Colonic mucosa (tissue), 4 donors: Measurements from ENCODE around the gene LAIR2. TPM values are rescaled to one million over a fixed set of nuclear protein-coding genes. Genes with fewer than 3 reads are reported as not detected.
"Not testable (repeated sequence)": the region's sequence is repeated elsewhere in the genome, so short reads cannot be mapped to it uniquely, and the experiment has no call there.

ENCODE experiments used
- DNase-seq: peaks from one replicate; pipeline ENCODE4 v3.0.0-alpha.2; 2020
- H3K27ac ChIP-seq: fragments of 200-600 bp; one replicate; pipeline ENCODE4 v1.8.0; 2021
- H3K27me3 ChIP-seq: fragments of 200-600 bp; one replicate; pipeline ENCODE4 v1.8.0; 2021
- H3K36me3 ChIP-seq: fragments of 200-600 bp; one replicate; pipeline ENCODE4 v1.8.0; 2021
- H3K4me1 ChIP-seq: fragments of 200-600 bp; one replicate; pipeline ENCODE4 v1.8.0; 2021; ENCODE audit warnings: mild to moderate bottlenecking
- H3K4me3 ChIP-seq: fragments of 200-600 bp; one replicate; pipeline ENCODE4 v1.8.0; 2021
- H3K9ac ChIP-seq, 2 donors: one replicate each; pipeline ENCODE4 v1.7.0; 2013; ENCODE audit warnings: control low read depth in 2 of 2, low read depth in 2 of 2, low read length in 2 of 2
- H3K9me3 ChIP-seq: fragments of 200-600 bp; one replicate; pipeline ENCODE4 v1.8.0; 2021
- intact Hi-C: fragments of 100-400 bp; cut with DNase I; formaldehyde crosslinking; loops from one replicate; pipeline ENCODE4 v1.14.1; 2022
- total RNA-seq, 2 donors: library from RNA; stranded (reverse); fragmentation: NEBNext Ultra II Directional in 1 of 2; extraction: Animal tissue kit (Norgen Biotek cat#: 25700) in 1 of 2; gene quantifications; one replicate each; pipeline ENCODE4 v1.2.1, GENCODE V29; 2021
- TF ChIP-seq, protein P1 (sequence below): fragments of 200-600 bp; IDR thresholded peaks from one replicate; pipeline ENCODE4 v1.8.0; 2022; ENCODE audit warnings: antibody characterized with exemption, mild to moderate bottlenecking
- donor health status: healthy.
- donor health status: DM: no; HTN: no; CAD: no.
- donor health status: DM: no; HTN: no; CAD: no.

The LAIR2 gene
- total RNA-seq, 2 donors from 2014 or later, result 0.37 TPM; not detected in 1

DNA sequence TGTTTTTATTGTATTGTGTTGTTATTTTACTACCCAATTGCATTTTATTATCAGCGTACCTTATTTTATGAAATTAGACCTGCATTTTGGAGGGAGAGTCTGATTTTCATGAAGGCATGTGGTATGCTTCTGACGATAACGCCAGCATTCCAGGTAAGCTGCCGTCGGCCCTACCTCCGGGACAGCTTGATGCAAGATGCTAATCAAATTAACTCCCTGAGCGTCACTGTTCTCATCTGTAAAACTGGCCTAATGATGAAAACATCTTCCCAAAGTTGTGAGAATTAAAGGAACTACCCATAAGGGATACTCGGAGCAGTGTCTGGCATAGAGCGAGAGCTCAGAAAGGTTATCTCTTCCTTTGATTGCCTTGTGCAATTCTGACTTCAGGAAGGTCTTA is 12.9 kb upstream of the LAIR2 start:
- H3K9me3 ChIP-seq, result no peaks in the 10 kb centered on the region
- no peak overlapping the region for H3K27ac ChIP-seq
- no peak for DNase-seq
- H3K4me3 ChIP-seq, result no peak overlapping the region
- TF ChIP-seq, protein P1, sequence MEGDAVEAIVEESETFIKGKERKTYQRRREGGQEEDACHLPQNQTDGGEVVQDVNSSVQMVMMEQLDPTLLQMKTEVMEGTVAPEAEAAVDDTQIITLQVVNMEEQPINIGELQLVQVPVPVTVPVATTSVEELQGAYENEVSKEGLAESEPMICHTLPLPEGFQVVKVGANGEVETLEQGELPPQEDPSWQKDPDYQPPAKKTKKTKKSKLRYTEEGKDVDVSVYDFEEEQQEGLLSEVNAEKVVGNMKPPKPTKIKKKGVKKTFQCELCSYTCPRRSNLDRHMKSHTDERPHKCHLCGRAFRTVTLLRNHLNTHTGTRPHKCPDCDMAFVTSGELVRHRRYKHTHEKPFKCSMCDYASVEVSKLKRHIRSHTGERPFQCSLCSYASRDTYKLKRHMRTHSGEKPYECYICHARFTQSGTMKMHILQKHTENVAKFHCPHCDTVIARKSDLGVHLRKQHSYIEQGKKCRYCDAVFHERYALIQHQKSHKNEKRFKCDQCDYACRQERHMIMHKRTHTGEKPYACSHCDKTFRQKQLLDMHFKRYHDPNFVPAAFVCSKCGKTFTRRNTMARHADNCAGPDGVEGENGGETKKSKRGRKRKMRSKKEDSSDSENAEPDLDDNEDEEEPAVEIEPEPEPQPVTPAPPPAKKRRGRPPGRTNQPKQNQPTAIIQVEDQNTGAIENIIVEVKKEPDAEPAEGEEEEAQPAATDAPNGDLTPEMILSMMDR, result no peak
- intact Hi-C loops, result no loop called here
- H3K9ac ChIP-seq, result no peak overlapping the region
- H3K4me1 ChIP-seq, result no peaks in the 10 kb centered on the region
- no peaks in the 10 kb centered on the region for H3K27me3 ChIP-seq
- no peaks in the 10 kb centered on the region for H3K36me3 ChIP-seq

- Histone ChIP-seq H3K36me3 (no peaks in the 10 kb centered on the region), H3K4me3 (no peak overlapping the region), H3K9me3 (no peaks in the 10 kb centered on the region), H3K9ac (no peak overlapping the region), H3K27ac (no peak overlapping the region), H3K4me1 (no peaks in the 10 kb centered on the region), H3K27me3 (no peaks in the 10 kb centered on the region)
- TF ChIP-seq, protein P1, result no peak
- no peak for DNase-seq
- intact Hi-C loops, result no loop called here
These were observed 10.1 kb upstream of the LAIR2 start for GRCh38 chr19:54492568-54492967.

GRCh38 chr19:54493056-54493455 is 9.6 kb upstream of the LAIR2 start:
- intact Hi-C loops, result not testable (repeated sequence)

GRCh38 chr19:54493967-54494585 is 8.6 kb upstream of the LAIR2 start:
- Histone ChIP-seq H3K4me3 (no peak overlapping the region), H3K9ac (no peak overlapping the region), H3K4me1 (no peaks in the 10 kb centered on the region), H3K9me3 (no peaks in the 10 kb centered on the region), H3K27ac (no peak overlapping the region), H3K36me3 (no peaks in the 10 kb centered on the region), H3K27me3 (peaks cover 2% of the 10 kb centered on the region)
- DNase-seq, result no peak
- TF ChIP-seq, protein P1, result no peak
- intact Hi-C loops, result no loop called here

More at GRCh38 chr19:54493056-54493455, 9.6 kb upstream of the LAIR2 start:
- not testable (repeated sequence) for H3K9ac ChIP-seq, H3K9me3 ChIP-seq, DNase-seq, H3K27ac ChIP-seq, H3K4me1 ChIP-seq, H3K4me3 ChIP-seq, H3K36me3 ChIP-seq, H3K27me3 ChIP-seq

GRCh38 chr19:54495284-54495683 is 7.3 kb upstream of the LAIR2 start:
- H3K4me1 ChIP-seq, H3K27me3 ChIP-seq, intact Hi-C loops, H3K36me3 ChIP-seq, DNase-seq, H3K27ac ChIP-seq, H3K9ac ChIP-seq, H3K4me3 ChIP-seq, H3K9me3 ChIP-seq: not testable (repeated sequence)

DNA sequence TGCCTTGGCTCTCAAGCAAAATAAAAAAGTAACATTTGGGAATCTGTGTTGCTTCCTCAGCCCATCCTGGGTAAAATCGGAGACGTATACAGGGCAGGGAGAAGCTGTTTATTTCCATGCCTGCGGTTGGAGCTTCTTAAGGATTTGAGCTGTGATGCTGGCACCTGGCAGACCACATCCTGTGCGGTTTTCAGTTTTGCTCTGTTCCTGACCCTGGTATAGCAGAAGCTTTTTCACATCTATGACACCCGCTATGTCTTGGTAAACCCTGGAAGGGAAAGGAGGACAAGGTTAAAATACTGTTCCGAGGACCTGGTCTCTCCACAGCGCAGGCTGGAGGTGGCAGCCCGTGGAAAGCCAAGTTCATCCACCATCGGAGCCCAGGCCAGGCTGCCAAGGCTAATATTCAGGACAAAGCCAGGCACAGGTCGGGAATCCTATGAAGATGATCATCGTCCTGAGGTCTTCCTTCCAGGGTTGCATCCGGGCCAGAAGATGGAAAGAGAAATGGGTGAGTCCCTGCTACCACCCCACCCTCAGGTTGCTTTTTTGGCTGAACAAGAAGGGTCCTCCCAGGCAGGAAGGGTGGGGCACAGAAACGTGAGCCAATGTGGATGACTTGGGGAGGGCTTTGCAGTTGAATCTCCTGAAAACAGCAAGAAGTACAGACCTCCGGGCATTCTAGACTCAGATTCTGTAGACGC is 4.7 kb upstream of the LAIR2 start:
- DNase-seq, H3K36me3 ChIP-seq, H3K27me3 ChIP-seq, H3K9ac ChIP-seq, H3K4me3 ChIP-seq, H3K27ac ChIP-seq, intact Hi-C loops, H3K9me3 ChIP-seq, H3K4me1 ChIP-seq: not testable (repeated sequence)

DNA sequence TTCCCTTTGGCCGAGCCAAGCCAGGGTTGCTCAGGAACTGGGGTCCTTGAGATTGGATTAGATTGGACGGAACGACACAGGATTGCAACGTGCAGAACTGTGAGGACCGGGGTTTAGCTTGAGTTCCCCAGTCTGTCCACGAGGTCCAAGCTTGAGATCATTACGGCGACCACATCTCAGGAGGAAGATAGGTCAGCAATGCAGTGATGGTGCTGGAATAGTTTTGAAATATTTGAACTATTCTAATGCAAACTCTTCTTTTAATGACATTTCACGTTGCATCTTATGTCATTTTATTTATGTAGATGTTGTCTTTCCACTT is 4.2 kb upstream of the LAIR2 start:
- H3K4me1 ChIP-seq, H3K36me3 ChIP-seq, H3K9me3 ChIP-seq, H3K4me3 ChIP-seq, H3K9ac ChIP-seq, H3K27ac ChIP-seq, intact Hi-C loops, H3K27me3 ChIP-seq, DNase-seq: not testable (repeated sequence)

DNA sequence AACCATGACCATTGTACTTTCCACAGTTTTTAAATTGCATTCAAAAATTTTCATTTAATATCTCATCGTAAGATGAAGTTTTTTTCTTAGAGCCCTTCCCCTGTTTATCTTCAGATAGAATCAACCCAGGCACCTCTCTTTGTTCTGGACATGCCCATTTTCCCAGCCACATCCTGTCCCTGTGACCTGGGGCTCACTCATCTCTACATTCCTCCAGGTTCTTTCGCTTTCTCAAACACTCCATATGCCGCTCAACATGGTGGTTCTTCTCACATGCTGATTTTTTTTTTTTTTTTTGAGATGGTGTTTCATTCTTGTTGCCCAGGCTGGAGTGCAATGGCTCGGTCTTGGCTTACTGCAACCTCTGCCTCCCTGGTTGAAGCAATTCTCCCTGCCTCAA is 2.9 kb downstream of the LAIR2 start:
- H3K4me3 ChIP-seq, DNase-seq, intact Hi-C loops: not testable (repeated sequence)

More for the DNA sequence above, 2.9 kb downstream of the LAIR2 start:
- H3K9me3 ChIP-seq, H3K27ac ChIP-seq, H3K36me3 ChIP-seq, H3K9ac ChIP-seq, H3K4me1 ChIP-seq, H3K27me3 ChIP-seq: not testable (repeated sequence)
